RWPE2 (cell line): ENCODE results near the gene SFMBT2.

ENCODE experiments used
- ATAC-seq: fragments of 200-7000 bp; cut with Tn5 transposase; 3 replicates; pipeline ENCODE4 v1.9.1; 2021; ENCODE audit warnings: low read depth
- DNase-seq: peaks from one replicate; pipeline ENCODE4 v3.0.0-alpha.2; 2020; ENCODE audit warnings: low spot score
- H3K27ac ChIP-seq: fragments of 450-650 bp; 2 replicates; pipeline ENCODE4 v1.5.1; 2017; ENCODE audit warnings: mild to moderate bottlenecking; ENCODE audit not compliant: poor library complexity, severe bottlenecking
- H3K27me3 ChIP-seq: fragments of 250-450 bp; sonication (Bioruptor Pico); 2 replicates; pipeline ENCODE4 v1.5.1; 2021; ENCODE audit warnings: mild to moderate bottlenecking, moderate library complexity; ENCODE audit not compliant: insufficient read depth, poor library complexity, severe bottlenecking
- H3K36me3 ChIP-seq: fragments of 250-450 bp; sonication (Bioruptor Pico); 2 replicates; pipeline ENCODE4 v1.5.1; 2020; ENCODE audit warnings: low read depth, mild to moderate bottlenecking, moderate library complexity
- H3K4me1 ChIP-seq: fragments of 250-450 bp; sonication (Bioruptor Pico); 2 replicates; pipeline ENCODE4 v1.5.1; 2021; ENCODE audit warnings: mild to moderate bottlenecking, moderate library complexity; ENCODE audit not compliant: insufficient read depth, poor library complexity, severe bottlenecking
- H3K4me3 ChIP-seq: fragments of 250-450 bp; sonication (Bioruptor Pico); 2 replicates; pipeline ENCODE4 v1.5.1; 2021; ENCODE audit warnings: mild to moderate bottlenecking, moderate library complexity; ENCODE audit not compliant: severe bottlenecking
- H3K9me3 ChIP-seq: fragments of 250-450 bp; sonication (Bioruptor Pico); 2 replicates; pipeline ENCODE4 v1.5.1; 2021; ENCODE audit warnings: mild to moderate bottlenecking, moderate library complexity; ENCODE audit not compliant: severe bottlenecking
- CTCF ChIP-seq: fragments of 450-650 bp; IDR thresholded peaks from one replicate; pipeline ENCODE4 v1.5.1; 2017; ENCODE audit warnings: mild to moderate bottlenecking, moderate library complexity; ENCODE audit not compliant: poor library complexity, severe bottlenecking

The SFMBT2 gene

DNA sequence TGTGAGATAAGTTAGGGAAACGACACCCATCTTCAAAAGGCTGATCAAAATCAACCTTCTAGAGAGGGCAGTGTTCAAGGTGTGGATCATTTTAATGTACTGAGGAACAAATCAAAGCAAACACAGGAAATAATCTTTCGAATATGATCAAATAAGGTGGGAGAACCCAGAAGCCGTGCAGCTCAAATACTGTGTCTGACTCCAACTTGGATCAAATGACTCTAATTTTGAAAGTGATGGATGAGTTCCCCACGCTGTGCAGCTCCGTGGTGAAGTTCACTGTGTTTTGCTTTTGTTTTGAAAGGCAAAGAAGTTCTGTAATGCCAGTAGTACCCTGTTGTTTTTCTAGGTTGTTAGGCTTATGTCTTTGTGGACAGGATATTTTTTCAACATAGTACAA is 250.9 kb downstream of the SFMBT2 start:
- H3K4me3 ChIP-seq = no peak overlapping the region
- DNase-seq (no peak), ATAC-seq (no peak)
- no peaks in the 10 kb centered on the region for H3K4me1 ChIP-seq
- no peaks in the 10 kb centered on the region for H3K9me3 ChIP-seq
- H3K36me3 ChIP-seq = no peaks in the 10 kb centered on the region; the same call in 1 of the 2 replicates
- TF ChIP-seq CTCF = no peak
- no peaks in the 10 kb centered on the region for H3K27me3 ChIP-seq
- H3K27ac ChIP-seq = no peak overlapping the region

DNA sequence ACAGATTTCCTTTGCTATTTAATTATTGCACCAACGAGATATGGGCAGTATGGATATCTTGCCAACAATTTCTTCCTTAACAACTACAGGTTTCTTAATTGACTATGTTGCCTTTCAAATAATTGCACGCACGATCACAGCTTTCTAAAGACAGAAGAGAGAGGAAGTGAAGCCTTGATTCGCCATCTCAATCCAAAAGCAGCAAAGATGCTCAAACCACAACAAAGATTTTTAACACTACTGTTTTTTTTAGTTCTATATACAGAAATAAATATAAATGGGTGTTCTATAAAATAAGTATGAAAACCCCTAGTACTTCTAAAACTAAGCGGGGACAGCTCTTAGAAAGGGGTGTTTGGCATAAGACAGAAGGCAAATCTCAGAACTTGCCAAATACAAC is 251.3 kb downstream of the SFMBT2 start:
- DNase-seq (no peak), ATAC-seq (no peak)
- TF ChIP-seq CTCF = no peak
- Histone ChIP-seq H3K27ac (no peak overlapping the region), H3K9me3 (no peaks in the 10 kb centered on the region), H3K4me3 (no peak overlapping the region), H3K36me3 (no peaks in the 10 kb centered on the region; the same call in 1 of the 2 replicates), H3K27me3 (no peaks in the 10 kb centered on the region), H3K4me1 (no peaks in the 10 kb centered on the region)

DNA sequence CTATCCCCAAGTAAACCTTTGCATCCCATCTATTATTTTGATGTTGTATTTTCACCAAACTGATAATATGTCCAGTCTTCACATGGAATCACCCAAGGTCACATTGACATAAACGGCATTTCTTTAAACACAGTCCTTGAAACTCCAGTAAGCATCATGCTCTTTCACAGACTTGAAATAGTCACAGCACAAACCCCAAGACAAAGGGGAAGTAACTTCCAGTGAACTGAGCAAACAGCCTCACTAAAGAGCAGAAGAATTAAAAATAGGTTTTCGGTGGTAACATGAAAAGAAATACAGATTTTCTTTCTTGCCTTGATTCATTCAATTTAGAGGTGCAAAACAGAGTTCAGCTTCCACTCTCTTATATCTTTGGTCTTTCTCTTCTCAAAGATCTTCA is 253.7 kb downstream of the SFMBT2 start:
- TF ChIP-seq CTCF = no peak
- Histone ChIP-seq H3K4me1 (peaks cover 7% of the 10 kb centered on the region), H3K27me3 (no peaks in the 10 kb centered on the region), H3K9me3 (no peaks in the 10 kb centered on the region), H3K4me3 (no peak overlapping the region), H3K27ac (no peak overlapping the region), H3K36me3 (no peaks in the 10 kb centered on the region; the same call in 1 of the 2 replicates)
- ATAC-seq = no peak
- no peak for DNase-seq

DNA sequence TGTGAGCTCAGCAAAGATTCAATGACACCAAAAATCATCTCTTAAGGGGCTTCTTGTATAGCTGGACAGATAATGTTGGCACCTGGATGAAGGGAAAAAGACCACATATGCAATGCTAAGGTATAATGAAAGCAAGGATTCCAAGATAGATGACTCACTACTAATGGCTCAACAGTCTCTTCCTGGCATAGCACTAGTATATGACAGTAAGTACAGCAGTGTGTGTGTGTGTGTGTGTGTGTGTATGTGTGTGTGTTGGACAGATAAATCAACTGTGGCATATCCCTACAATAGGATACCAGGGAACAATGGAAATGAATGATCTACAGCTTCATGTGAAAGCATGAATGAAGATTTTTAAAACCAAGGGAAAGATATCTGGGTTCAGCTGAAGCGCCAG is 257.1 kb downstream of the SFMBT2 start:
- no peaks in the 10 kb centered on the region; the same call in 1 of the 2 replicates for H3K36me3 ChIP-seq
- TF ChIP-seq CTCF = no peak
- H3K4me1 ChIP-seq = peaks cover 7% of the 10 kb centered on the region
- no peaks in the 10 kb centered on the region for H3K9me3 ChIP-seq
- no peak overlapping the region for H3K4me3 ChIP-seq
- H3K27me3 ChIP-seq = no peaks in the 10 kb centered on the region
- no peak for DNase-seq
- H3K27ac ChIP-seq = no peak overlapping the region
- ATAC-seq = peak; percentile 95

DNA sequence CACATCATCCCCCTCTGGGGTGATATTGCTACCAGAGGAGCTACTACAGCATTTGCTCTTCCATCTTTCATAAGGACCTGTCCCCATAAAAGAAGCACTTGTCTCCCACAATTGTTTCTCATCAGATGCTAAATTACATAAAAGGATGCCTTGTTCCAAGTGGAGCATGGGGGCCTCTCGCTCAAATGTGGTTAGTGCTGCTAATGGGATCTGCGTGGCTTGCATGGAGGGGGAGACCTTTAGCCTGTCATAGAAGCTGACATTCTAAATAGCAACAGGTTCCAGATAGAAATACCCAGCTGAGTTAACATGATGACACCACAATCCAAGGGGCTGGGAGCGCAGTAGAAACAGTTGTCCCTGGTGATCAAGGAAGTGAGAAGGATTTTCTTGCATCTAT is 257.9 kb downstream of the SFMBT2 start:
- no peak for DNase-seq
- H3K9me3 ChIP-seq = no peaks in the 10 kb centered on the region
- no peaks in the 10 kb centered on the region for H3K36me3 ChIP-seq
- H3K4me3 ChIP-seq = no peak overlapping the region
- H3K4me1 ChIP-seq = peaks cover 7% of the 10 kb centered on the region
- no peak for TF ChIP-seq CTCF
- ATAC-seq = no peak
- H3K27ac ChIP-seq = no peak overlapping the region
- H3K27me3 ChIP-seq = no peaks in the 10 kb centered on the region
